Activated naive CD4-positive, alpha-beta T cell treated with anti-CD3 and anti-CD28 coated beads, Interleukin-2, amount 10 ng/mL, durations not matched to agents 7 days and 5 days (primary cell): ENCODE measurements around the gene ARL2BP.
"Not testable (repeated sequence)": the region's sequence is repeated elsewhere in the genome, so short reads cannot be mapped to it uniquely, and the experiment has no call there.

ENCODE experiments used
- CTCF ChIA-PET: fragments of 350-600 bp; sonication (Branson Sonifier 250); formaldehyde crosslinking; loops from one replicate; lab custom pipeline; 2021; ENCODE audit warnings: antibody characterized with exemption; lab: Charles Lee
- DNase-seq: peaks from one replicate; pipeline ENCODE4 v3.0.0-alpha.2; 2020
- H3K27ac Mint-ChIP-seq: one replicate; pipeline ENCODE4 v1.8.0; 2021; ENCODE audit warnings: mild to moderate bottlenecking, moderate library complexity, mixed read lengths
- H3K27me3 Mint-ChIP-seq: one replicate; pipeline ENCODE4 v1.8.0; 2021; ENCODE audit warnings: mild to moderate bottlenecking, mixed read lengths
- H3K36me3 Mint-ChIP-seq: one replicate; pipeline ENCODE4 v1.8.0; 2021; ENCODE audit warnings: mixed read lengths
- H3K4me1 Mint-ChIP-seq: one replicate; pipeline ENCODE4 v1.8.0; 2021; ENCODE audit warnings: mixed read lengths
- H3K4me3 Mint-ChIP-seq: one replicate; pipeline ENCODE4 v1.8.0; 2021; ENCODE audit warnings: mild to moderate bottlenecking, moderate library complexity, mixed read lengths
- H3K9me3 Mint-ChIP-seq: one replicate; pipeline ENCODE4 v1.8.0; 2021; ENCODE audit warnings: mixed read lengths

ARL2BP gene

GRCh38 chr16:57263541-57264351 is 18.7 kb downstream of the ARL2BP start:
- H3K9me3 Mint-ChIP-seq, result no peaks in the 10 kb centered on the region
- H3K4me3 Mint-ChIP-seq, result no peak overlapping the region
- H3K36me3 Mint-ChIP-seq, result no peaks in the 10 kb centered on the region
- H3K27ac Mint-ChIP-seq, result no peak overlapping the region
- no peaks in the 10 kb centered on the region for H3K27me3 Mint-ChIP-seq
- H3K4me1 Mint-ChIP-seq, result peaks cover 50% of the 10 kb centered on the region
- no peak for DNase-seq
- CTCF ChIA-PET, result no interaction called here

GRCh38 chr16:57264381-57264780 is 19.3 kb downstream of the ARL2BP start:
- Mint-ChIP-seq H3K9me3 (no peaks in the 10 kb centered on the region), H3K27ac (no peak overlapping the region), H3K27me3 (no peaks in the 10 kb centered on the region), H3K4me3 (no peak overlapping the region), H3K4me1 (peaks cover 50% of the 10 kb centered on the region), H3K36me3 (no peaks in the 10 kb centered on the region)
- DNase-seq, result no peak
- CTCF ChIA-PET, result no interaction called here

GRCh38 chr16:57264950-57265371 is 19.9 kb downstream of the ARL2BP start:
- CTCF ChIA-PET, result no interaction called here
- Mint-ChIP-seq H3K36me3 (no peaks in the 10 kb centered on the region), H3K9me3 (no peaks in the 10 kb centered on the region), H3K4me3 (no peak overlapping the region), H3K27me3 (no peaks in the 10 kb centered on the region), H3K27ac (no peak overlapping the region), H3K4me1 (peaks cover 46% of the 10 kb centered on the region)
- DNase-seq, result no peak

- no peak overlapping the region for H3K4me3 Mint-ChIP-seq
- CTCF ChIA-PET, result no interaction called here
- H3K36me3 Mint-ChIP-seq, result no peaks in the 10 kb centered on the region
- H3K27me3 Mint-ChIP-seq, result no peaks in the 10 kb centered on the region
- peaks cover 40% of the 10 kb centered on the region for H3K4me1 Mint-ChIP-seq
- DNase-seq, result no peak
- H3K27ac Mint-ChIP-seq, result peak overlapping the region; percentile 72
- H3K9me3 Mint-ChIP-seq, result no peaks in the 10 kb centered on the region
Observed at GRCh38 chr16:57265850-57266530, 20.9 kb downstream of the ARL2BP start.

- peaks cover 38% of the 10 kb centered on the region for H3K4me1 Mint-ChIP-seq
- H3K27me3 Mint-ChIP-seq, result no peaks in the 10 kb centered on the region
- H3K27ac Mint-ChIP-seq, result peak overlapping the region; percentile 72
- no peaks in the 10 kb centered on the region for H3K36me3 Mint-ChIP-seq
- H3K4me3 Mint-ChIP-seq, result no peak overlapping the region
- peak; percentile 65 for DNase-seq
- CTCF ChIA-PET, result interaction anchor here (0.8 kb wide), 1 partner anchor 15 kb away, joined by 4 read pairs; no protein-coding TSS in a partner anchor
- H3K9me3 Mint-ChIP-seq, result no peaks in the 10 kb centered on the region
Observed at GRCh38 chr16:57266531-57267260, 21.6 kb downstream of the ARL2BP start.

GRCh38 chr16:57267343-57267742 is 22.3 kb downstream of the ARL2BP start:
- H3K27me3 Mint-ChIP-seq, H3K4me3 Mint-ChIP-seq, DNase-seq, H3K36me3 Mint-ChIP-seq, H3K9me3 Mint-ChIP-seq: not testable (repeated sequence)
- peak overlapping the region; percentile 72 for H3K27ac Mint-ChIP-seq
- CTCF ChIA-PET, result interaction anchor here (0.8 kb wide), 1 partner anchor 15 kb away, joined by 4 read pairs; no protein-coding TSS in a partner anchor
- peaks cover 38% of the 10 kb centered on the region for H3K4me1 Mint-ChIP-seq

- Mint-ChIP-seq H3K27me3 (peaks cover 3% of the 10 kb centered on the region), H3K36me3 (no peaks in the 10 kb centered on the region), H3K27ac (no peak overlapping the region), H3K4me1 (peaks cover 38% of the 10 kb centered on the region), H3K4me3 (no peak overlapping the region), H3K9me3 (no peaks in the 10 kb centered on the region)
- CTCF ChIA-PET, result no interaction called here
- DNase-seq, result no peak
Observed at GRCh38 chr16:57268804-57269800, 24.0 kb downstream of the ARL2BP start.

- no peak overlapping the region for H3K27ac Mint-ChIP-seq
- DNase-seq, result no peak
- no peak overlapping the region for H3K4me3 Mint-ChIP-seq
- no peaks in the 10 kb centered on the region for H3K9me3 Mint-ChIP-seq
- peaks cover 37% of the 10 kb centered on the region for H3K4me1 Mint-ChIP-seq
- H3K36me3 Mint-ChIP-seq, result no peaks in the 10 kb centered on the region
- CTCF ChIA-PET, result no interaction called here
- peaks cover 3% of the 10 kb centered on the region for H3K27me3 Mint-ChIP-seq
Observed at GRCh38 chr16:57270221-57271062, 25.4 kb downstream of the ARL2BP start.

GRCh38 chr16:57271063-57271345 is 25.9 kb downstream of the ARL2BP start:
- Mint-ChIP-seq H3K4me3 (no peak overlapping the region), H3K9me3 (no peaks in the 10 kb centered on the region), H3K36me3 (no peaks in the 10 kb centered on the region), H3K27ac (no peak overlapping the region), H3K27me3 (peaks cover 3% of the 10 kb centered on the region), H3K4me1 (peaks cover 37% of the 10 kb centered on the region)
- DNase-seq, result no peak
- CTCF ChIA-PET, result no interaction called here

- Mint-ChIP-seq H3K4me1 (peaks cover 35% of the 10 kb centered on the region), H3K36me3 (no peaks in the 10 kb centered on the region), H3K27me3 (peaks cover 3% of the 10 kb centered on the region), H3K9me3 (no peaks in the 10 kb centered on the region), H3K4me3 (no peak overlapping the region), H3K27ac (no peak overlapping the region)
- no peak for DNase-seq
- CTCF ChIA-PET, result no interaction called here
Observed at GRCh38 chr16:57271867-57272495, 26.9 kb downstream of the ARL2BP start.

GRCh38 chr16:57273359-57273758 is 28.3 kb downstream of the ARL2BP start:
- no peaks in the 10 kb centered on the region for H3K36me3 Mint-ChIP-seq
- CTCF ChIA-PET, result no interaction called here
- H3K4me3 Mint-ChIP-seq, result no peak overlapping the region
- peaks cover 10% of the 10 kb centered on the region for H3K27me3 Mint-ChIP-seq
- H3K9me3 Mint-ChIP-seq, result no peaks in the 10 kb centered on the region
- H3K4me1 Mint-ChIP-seq, result peaks cover 35% of the 10 kb centered on the region
- H3K27ac Mint-ChIP-seq, result no peak overlapping the region
- no peak for DNase-seq

- CTCF ChIA-PET, result no interaction called here
- no peak for DNase-seq
- Mint-ChIP-seq H3K27ac (no peak overlapping the region), H3K4me1 (peaks cover 36% of the 10 kb centered on the region), H3K36me3 (no peaks in the 10 kb centered on the region), H3K9me3 (no peaks in the 10 kb centered on the region), H3K27me3 (peaks cover 14% of the 10 kb centered on the region), H3K4me3 (no peak overlapping the region)
Observed at GRCh38 chr16:57273826-57274225, 28.8 kb downstream of the ARL2BP start.

- H3K27ac Mint-ChIP-seq, H3K9me3 Mint-ChIP-seq, H3K4me3 Mint-ChIP-seq, CTCF ChIA-PET, H3K36me3 Mint-ChIP-seq, DNase-seq: not testable (repeated sequence)
- H3K4me1 Mint-ChIP-seq, result peaks cover 48% of the 10 kb centered on the region
- H3K27me3 Mint-ChIP-seq, result peaks cover 33% of the 10 kb centered on the region
Observed at GRCh38 chr16:57275946-57276345, 30.9 kb downstream of the ARL2BP start.
